COLO668 (cell line): ENCODE data around the gene OTOS.

Experiments used
- DNase-seq: peaks from one replicate; lab custom pipeline; 2025; ENCODE audit not compliant: unreplicated experiment; lab: John Stamatoyannopoulos, UW

OTOS gene

DNA sequence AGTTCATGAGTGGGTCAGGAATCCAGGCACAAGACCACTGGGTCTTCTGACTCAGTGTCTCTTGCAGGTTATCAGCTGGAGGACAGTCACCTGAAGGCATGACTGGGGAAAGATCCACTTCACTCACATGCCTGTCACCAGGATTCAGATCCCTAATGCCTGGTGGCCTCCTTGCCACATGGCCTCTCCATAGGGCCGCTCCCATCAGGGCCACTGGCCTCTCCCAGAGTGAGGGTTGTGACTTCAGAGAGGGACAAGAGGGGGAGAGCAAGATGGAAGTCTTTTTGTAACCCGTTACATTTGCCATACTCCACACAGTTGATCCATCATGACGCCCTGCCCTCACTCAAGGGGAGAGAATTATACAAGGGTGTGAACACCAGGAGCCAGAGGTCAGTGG is 13.0 kb upstream of the OTOS start:
- DNase-seq, result no peak

DNA sequence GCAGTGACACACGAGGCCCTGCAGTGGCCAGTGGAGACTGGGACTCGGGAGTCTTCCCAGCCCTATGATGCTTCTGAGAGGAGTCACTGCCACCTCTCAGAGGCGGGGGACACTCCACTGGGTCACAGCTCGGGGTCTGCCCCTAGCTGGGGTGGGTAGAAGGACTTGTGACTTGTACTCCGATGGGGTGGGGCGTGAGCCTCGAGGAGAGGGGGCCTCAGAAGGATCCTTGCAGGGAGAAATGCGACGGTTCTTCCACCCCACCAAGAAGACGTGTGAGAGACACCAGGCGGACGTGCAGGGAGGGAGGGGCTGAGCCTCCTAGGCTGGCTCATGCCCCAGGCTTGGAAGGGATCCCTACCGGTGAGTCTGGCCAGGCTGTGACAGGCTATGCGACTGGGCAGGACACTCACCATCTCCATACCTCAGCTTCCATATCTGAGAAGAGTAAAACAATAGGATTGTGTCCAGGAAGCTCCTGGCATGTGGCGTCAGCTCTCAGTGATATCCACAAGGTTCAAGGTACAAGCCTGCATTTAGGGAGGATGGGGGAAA is 11.1 kb upstream of the OTOS start:
- no peak for DNase-seq

GRCh38 chr2:240149943-240150784 is 9.7 kb upstream of the OTOS start:
- DNase-seq, result peak; percentile 25

- DNase-seq, result no peak
These were observed 7.6 kb upstream of the OTOS start for GRCh38 chr2:240147911-240148587.

- DNase-seq, result no peak
These were observed 6.9 kb upstream of the OTOS start for GRCh38 chr2:240147382-240147781.

- DNase-seq, result no peak
These were observed 6.3 kb upstream of the OTOS start for GRCh38 chr2:240146627-240147278.

DNA sequence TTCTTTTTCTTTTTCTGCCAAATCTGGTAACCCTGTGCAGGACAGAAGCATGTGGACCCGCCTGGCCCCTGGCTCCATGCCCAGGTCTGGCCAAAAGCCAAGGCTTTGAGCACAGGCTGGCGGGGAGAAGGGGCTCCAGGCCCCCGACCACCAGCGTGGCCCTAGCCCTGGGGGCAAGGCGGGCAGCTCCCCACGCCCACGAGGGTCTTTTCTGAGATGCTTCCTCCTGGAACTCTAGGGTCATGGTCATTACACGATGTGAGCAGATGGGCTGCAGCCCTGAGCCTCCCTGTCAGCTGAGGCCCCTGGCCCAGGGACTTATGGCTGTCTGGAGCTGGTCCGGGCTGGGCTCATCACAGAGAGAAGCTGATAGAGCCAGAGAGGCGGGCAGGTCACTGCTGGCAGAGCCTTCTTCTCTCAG is 5.7 kb upstream of the OTOS start:
- no peak for DNase-seq

- DNase-seq, result no peak
These were observed 5.0 kb upstream of the OTOS start for GRCh38 chr2:240145461-240145860.

DNA sequence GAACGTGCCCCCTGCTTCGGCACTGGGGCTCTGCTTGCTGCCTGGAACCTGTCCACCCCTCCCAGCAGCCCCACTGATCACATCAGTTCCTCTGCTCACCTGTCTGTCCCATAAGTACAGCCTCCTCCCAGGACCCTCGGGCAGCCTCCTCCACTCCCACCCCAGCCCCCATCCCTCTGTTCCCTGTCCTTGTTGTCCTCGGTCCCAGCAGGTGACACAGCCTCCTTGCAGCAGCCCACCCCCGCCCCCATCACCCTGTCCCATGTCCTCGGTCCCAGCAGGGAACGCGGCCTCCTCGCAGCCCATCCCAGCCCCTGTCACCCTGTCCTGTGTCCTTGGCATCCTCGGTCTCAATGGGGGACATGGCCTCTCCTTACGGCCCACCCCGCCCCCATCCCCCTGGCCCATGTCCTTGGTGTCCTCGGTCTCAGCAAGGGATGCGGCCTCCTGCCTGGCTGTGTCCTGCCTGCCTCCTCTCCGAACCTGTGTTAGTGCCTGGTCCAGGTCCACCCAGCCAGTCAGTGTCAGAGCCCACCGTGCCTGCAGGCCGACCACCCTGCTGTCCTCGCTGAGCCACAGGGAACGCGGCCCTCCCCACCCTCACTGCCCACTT is 4.3 kb upstream of the OTOS start:
- DNase-seq, result no peak

DNA sequence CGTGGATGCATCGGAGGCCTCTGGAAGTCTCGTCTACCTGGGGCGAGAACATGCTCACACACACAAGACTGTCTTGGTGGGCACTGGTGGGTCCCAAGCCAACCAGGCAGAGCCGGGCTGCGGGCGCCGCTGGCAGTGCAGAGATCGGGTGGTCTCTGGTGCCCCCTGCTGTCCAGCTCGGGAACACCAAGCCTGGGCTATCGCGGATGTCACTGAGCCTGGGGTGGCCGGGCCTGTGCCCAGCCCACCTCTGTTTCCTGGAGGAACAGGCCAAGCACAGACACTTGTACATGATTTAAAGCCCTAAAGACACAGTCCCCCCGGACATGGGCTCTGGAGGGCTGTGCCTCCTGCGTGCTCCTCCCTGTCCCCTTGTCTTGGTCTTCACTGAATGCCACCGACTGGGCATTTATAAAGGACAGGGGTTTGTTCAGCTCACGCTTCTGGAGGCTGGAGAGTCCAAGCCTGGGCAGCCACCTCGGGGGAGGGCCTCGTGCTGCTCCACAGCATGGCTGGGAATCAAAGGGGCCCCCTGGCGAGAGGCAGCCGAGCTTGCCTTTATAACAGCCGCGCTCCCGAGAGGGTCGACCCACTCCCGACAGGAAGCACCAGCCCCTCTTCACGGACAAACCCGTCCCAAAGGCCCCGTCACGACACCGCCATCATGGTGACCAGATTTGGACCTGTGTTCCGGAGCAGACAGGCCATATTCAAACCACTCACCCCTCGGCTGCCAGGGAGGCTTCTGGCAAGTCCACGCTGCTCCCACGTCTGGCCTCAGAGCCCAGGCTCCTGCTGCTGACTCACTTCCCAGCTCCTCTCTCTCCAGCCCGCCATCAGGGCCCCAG is 3.6 kb upstream of the OTOS start:
- peak; percentile 53 for DNase-seq

DNA sequence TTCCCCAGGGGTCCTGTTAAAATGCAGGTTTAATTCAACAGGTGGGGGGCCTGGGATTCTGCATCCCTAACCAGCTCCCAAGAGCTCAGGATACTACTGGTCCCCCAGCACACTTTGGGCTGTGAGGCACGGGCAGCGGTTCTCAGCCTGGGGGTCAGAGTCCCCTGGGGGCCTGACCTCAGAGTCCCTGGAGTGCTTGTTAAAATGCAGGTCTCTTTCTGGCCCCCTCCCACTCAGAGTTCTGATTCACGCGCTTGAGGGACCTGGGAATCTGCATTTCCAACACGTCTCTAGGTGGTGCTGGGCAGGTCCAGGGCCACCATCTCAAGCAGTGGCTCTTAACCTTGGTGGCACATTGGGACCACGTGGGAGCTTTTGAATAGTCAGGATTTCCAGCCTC is 2.8 kb upstream of the OTOS start:
- DNase-seq, result no peak

DNA sequence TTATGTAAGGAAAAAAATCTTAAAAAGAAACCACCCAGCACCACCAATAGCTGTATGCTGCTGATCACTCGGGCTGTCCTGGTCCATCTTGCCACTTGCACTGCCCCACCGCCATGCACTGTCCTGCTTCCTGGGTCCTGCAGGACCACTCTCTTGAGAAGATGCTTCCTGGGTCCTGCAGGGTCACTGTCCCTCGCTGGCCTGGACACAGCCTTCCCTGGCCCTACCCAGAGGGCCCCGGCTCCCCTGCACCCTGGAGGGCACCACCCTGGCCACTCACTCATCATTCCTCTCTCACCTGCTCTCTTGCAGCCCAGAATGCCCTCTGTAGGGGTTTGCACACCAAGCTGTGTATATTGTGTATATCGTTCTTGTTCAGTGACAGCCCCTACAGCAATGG is 2.4 kb upstream of the OTOS start:
- no peak for DNase-seq

DNA sequence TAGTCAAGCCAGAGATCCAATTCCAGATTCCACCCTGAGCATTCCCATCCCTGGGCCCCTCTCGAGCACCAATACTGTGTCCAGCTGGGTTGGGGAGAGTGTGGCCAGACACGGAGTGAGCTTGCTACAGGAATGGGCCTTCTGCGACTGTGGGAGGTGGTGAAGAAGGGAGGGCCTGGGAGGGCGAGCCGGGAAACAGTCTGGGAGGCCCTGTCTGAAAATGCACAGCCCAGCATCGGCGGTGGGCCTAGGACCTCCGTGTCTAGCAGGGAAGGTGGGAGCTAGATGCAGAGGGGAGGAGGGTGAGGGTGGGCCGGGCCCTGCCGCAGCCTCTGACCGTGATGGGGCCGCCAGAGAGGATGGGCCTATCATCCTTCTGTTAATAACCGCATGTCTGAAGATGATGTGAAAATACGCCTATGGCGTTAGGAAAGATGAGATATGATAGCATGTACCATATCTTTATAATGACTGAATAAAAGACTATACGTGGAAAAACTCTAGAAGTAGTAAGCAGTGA is 1.9 kb upstream of the OTOS start:
- no peak for DNase-seq

- no peak for DNase-seq
These were observed 1.3 kb upstream of the OTOS start for GRCh38 chr2:240141736-240142135.

DNA sequence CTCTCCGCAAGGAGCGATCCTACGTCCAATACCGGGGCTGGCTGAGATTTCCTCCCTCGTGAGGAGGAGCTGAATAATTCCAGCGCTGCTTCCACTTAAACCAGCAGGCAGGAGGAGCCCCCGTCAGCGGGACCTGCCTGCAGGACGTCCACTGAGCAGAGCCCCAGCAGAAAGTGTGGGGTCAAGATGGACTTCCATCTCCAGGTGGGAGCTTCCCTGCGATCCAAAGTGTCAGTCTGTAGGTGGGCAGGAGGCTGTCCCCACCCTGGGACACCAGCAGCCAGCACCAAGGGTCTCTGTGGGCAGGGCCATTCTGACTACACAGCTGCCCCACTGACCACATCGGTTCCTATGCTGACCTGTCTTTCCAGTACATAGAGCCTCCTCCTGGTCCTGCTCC is 462 bp upstream of the OTOS start:
- DNase-seq, result no peak

GRCh38 chr2:240139666-240140393 is 628 bp downstream of the OTOS start:
- no peak for DNase-seq

DNA sequence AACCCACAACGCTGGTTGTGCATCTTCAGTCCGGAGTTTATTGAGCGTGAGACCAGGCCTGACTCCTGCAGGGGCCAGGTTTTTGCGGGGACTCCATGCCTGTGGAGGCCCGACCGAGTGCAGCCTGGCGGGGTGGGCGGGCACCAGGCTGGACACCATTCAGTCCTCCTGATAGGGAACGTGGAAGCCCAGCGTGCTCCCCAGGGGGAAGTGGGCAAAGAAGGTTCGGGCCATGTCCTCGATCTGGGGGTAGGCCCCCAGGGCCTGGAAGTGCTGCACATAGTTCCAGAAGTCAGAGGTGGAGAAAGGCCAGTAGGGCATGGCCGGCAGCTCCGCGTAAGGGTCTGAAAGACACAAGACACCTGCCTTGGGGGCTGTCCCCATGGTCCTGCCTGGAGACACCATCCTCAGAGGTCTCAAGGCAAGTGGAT is 1.4 kb downstream of the OTOS start:
- DNase-seq, result no peak

- no peak for DNase-seq
These were observed 2.0 kb downstream of the OTOS start for GRCh38 chr2:240138254-240138984.
